HepG2 (cell line): ENCODE data around the gene OTOG. TPM values are rescaled to one million over a fixed set of nuclear protein-coding genes. Genes with fewer than 3 reads are reported as not detected.

Experiments used
- CHD4 ChIP-seq: fragments of 200-600 bp; sonication (generic); IDR thresholded peaks from 2 replicates; pipeline ENCODE4 v1.7.0; 2017; ENCODE audit warnings: mild to moderate bottlenecking, low read length, borderline replicate concordance
- PAX8 ChIP-seq: sonication (generic); formaldehyde crosslinking; IDR thresholded peaks from 2 replicates; pipeline ENCODE4 v1.8.0; 2022; ENCODE audit warnings: mild to moderate bottlenecking, missing genetic modification reagents, borderline replicate concordance
- TRIM24 ChIP-seq: sonication (generic); formaldehyde crosslinking; IDR thresholded peaks from 2 replicates; pipeline ENCODE4 v1.8.0; 2022; ENCODE audit warnings: mild to moderate bottlenecking, missing genetic modification reagents
- ZNF232 ChIP-seq: sonication (generic); formaldehyde crosslinking; IDR thresholded peaks from 2 replicates; pipeline ENCODE4 v1.4.0; 2020; ENCODE audit warnings: missing genetic modification reagents, borderline replicate concordance
- ZNF292 ChIP-seq: sonication (generic); formaldehyde crosslinking; IDR thresholded peaks from 2 replicates; pipeline ENCODE4 v1.8.1; 2022; ENCODE audit warnings: mild to moderate bottlenecking, low read depth, missing genetic modification reagents, borderline replicate concordance
- polyA plus RNA-seq, 8 experiments: library from polyadenylated mRNA; depleted of rRNA in 3 of 8; stranded (reverse) in 7 of 8; unstranded in 1 of 8; fragments of >200 nt; fragmentation: Illumina TruSeq in 4 of 8; extraction: Trizol in 4 of 8; gene quantifications; 2 replicates each; pipeline versions ENCODE4 v1.2.1 to v1.2.3, GENCODE V29; 2011 to 2016; ENCODE audit warnings: low read depth in 4 of 8, missing spikeins in 1 of 8, mixed read lengths in 1 of 8; ENCODE audit not compliant: insufficient read depth in 1 of 8
- total RNA-seq, 5 experiments: library from RNA; depleted of rRNA; stranded (reverse); fragments of >200 nt; fragmentation: Illumina TruSeq; extraction: Trizol; gene quantifications; 2 replicates each; pipeline ENCODE4 v1.2.3, GENCODE V29; 2016; ENCODE audit warnings: low read depth in 1 of 5
- TF ChIP-seq, protein P1 (sequence below): sonication (generic); formaldehyde crosslinking; IDR thresholded peaks from 2 replicates; pipeline ENCODE4 v1.9.0; 2021; ENCODE audit warnings: missing genetic modification reagents, borderline replicate concordance
- TF ChIP-seq, protein P2 (sequence below): sonication (generic); formaldehyde crosslinking; IDR thresholded peaks from 2 replicates; pipeline ENCODE4 v1.8.0; 2022; ENCODE audit warnings: mild to moderate bottlenecking, missing genetic modification reagents
- TF ChIP-seq, protein P3 (sequence below): sonication (generic); formaldehyde crosslinking; IDR thresholded peaks from 2 replicates; pipeline ENCODE4 v1.4.0; 2020; ENCODE audit warnings: mild to moderate bottlenecking, missing genetic modification reagents, borderline replicate concordance

Gene OTOG
- total and polyA plus RNA-seq, 2 of the 13 experiments (the other 11 are each of a cell fraction or from before 2014, with no cell fraction given), result not detected

DNA sequence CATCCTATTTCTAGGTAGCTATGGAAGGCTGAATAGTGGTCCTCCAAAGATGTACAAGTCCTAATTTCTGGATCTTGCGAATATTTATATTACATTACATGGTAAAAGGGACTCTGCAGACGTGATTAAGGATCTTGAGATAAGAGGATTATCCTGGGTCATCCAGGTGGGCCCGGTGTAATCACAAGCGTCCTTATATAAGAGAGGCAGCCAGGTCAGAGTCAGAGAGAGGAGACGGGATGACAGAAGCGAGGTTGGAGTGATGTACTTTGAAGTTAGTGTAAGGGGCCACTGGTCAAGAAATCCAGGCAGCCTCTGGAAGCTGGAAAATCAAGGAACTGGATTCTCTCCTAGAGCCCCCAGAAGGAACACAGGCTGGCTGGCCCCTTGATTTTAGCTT lies 102.2 kb downstream of the OTOG start (continued):
- TF ChIP-seq PAX8 (CRISPR knock-in tag) (no peak), CHD4 (no peak), ZNF232 (CRISPR knock-in tag) (no peak), ZNF292 (CRISPR knock-in tag) (no peak), TRIM24 (CRISPR knock-in tag) (no peak)
- TF ChIP-seq, protein P1, sequence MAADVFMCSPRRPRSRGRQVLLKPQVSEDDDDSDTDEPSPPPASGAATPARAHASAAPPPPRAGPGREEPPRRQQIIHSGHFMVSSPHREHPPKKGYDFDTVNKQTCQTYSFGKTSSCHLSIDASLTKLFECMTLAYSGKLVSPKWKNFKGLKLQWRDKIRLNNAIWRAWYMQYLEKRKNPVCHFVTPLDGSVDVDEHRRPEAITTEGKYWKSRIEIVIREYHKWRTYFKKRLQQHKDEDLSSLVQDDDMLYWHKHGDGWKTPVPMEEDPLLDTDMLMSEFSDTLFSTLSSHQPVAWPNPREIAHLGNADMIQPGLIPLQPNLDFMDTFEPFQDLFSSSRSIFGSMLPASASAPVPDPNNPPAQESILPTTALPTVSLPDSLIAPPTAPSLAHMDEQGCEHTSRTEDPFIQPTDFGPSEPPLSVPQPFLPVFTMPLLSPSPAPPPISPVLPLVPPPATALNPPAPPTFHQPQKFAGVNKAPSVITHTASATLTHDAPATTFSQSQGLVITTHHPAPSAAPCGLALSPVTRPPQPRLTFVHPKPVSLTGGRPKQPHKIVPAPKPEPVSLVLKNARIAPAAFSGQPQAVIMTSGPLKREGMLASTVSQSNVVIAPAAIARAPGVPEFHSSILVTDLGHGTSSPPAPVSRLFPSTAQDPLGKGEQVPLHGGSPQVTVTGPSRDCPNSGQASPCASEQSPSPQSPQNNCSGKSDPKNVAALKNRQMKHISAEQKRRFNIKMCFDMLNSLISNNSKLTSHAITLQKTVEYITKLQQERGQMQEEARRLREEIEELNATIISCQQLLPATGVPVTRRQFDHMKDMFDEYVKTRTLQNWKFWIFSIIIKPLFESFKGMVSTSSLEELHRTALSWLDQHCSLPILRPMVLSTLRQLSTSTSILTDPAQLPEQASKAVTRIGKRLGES (CRISPR knock-in tag), result no peak
- TF ChIP-seq, protein P2, sequence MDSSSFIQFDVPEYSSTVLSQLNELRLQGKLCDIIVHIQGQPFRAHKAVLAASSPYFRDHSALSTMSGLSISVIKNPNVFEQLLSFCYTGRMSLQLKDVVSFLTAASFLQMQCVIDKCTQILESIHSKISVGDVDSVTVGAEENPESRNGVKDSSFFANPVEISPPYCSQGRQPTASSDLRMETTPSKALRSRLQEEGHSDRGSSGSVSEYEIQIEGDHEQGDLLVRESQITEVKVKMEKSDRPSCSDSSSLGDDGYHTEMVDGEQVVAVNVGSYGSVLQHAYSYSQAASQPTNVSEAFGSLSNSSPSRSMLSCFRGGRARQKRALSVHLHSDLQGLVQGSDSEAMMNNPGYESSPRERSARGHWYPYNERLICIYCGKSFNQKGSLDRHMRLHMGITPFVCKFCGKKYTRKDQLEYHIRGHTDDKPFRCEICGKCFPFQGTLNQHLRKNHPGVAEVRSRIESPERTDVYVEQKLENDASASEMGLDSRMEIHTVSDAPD (CRISPR knock-in tag), result no peak
- TF ChIP-seq, protein P3, sequence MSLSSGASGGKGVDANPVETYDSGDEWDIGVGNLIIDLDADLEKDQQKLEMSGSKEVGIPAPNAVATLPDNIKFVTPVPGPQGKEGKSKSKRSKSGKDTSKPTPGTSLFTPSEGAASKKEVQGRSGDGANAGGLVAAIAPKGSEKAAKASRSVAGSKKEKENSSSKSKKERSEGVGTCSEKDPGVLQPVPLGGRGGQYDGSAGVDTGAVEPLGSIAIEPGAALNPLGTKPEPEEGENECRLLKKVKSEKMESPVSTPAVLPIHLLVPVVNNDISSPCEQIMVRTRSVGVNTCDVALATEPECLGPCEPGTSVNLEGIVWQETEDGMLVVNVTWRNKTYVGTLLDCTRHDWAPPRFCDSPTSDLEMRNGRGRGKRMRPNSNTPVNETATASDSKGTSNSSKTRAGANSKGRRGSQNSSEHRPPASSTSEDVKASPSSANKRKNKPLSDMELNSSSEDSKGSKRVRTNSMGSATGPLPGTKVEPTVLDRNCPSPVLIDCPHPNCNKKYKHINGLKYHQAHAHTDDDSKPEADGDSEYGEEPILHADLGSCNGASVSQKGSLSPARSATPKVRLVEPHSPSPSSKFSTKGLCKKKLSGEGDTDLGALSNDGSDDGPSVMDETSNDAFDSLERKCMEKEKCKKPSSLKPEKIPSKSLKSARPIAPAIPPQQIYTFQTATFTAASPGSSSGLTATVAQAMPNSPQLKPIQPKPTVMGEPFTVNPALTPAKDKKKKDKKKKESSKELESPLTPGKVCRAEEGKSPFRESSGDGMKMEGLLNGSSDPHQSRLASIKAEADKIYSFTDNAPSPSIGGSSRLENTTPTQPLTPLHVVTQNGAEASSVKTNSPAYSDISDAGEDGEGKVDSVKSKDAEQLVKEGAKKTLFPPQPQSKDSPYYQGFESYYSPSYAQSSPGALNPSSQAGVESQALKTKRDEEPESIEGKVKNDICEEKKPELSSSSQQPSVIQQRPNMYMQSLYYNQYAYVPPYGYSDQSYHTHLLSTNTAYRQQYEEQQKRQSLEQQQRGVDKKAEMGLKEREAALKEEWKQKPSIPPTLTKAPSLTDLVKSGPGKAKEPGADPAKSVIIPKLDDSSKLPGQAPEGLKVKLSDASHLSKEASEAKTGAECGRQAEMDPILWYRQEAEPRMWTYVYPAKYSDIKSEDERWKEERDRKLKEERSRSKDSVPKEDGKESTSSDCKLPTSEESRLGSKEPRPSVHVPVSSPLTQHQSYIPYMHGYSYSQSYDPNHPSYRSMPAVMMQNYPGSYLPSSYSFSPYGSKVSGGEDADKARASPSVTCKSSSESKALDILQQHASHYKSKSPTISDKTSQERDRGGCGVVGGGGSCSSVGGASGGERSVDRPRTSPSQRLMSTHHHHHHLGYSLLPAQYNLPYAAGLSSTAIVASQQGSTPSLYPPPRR (CRISPR knock-in tag), result no peak
